HG02759 (cell line): ENCODE results near the gene CHFR.
"Not testable (repeated sequence)": the region's sequence is repeated elsewhere in the genome, so short reads cannot be mapped to it uniquely, and the experiment has no call there.

ENCODE experiments used
- ATAC-seq: cut with Tn5 transposase; IDR thresholded peaks from one replicate; pipeline ENCODE4 v1.9.1; 2021; ENCODE audit warnings: mild to moderate bottlenecking, moderate library complexity; ENCODE audit not compliant: unreplicated experiment

The CHFR gene

DNA sequence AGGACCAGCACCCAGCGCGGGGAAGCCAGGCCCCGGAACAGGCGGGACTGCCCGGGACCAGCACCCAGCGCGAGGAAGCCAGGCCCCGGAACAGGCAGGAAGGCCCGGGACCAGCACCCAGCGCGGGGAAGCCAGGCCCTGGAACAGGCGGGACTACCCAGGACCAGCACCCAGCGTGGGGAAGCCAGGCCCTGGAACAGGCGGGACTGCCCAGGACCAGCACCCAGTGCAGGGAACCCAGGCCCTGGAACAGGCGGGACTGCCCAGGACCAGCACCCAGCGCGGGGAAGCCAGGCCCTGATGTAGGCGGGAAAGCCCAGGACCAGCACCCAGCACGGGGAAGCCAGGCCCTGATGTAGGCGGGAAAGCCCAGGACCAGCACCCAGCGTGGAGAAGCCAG is 12.8 kb downstream of the CHFR start:
- not testable (repeated sequence) for ATAC-seq

GRCh38 chr12:132874175-132874574 is 13.2 kb downstream of the CHFR start:
- no peak for ATAC-seq

DNA sequence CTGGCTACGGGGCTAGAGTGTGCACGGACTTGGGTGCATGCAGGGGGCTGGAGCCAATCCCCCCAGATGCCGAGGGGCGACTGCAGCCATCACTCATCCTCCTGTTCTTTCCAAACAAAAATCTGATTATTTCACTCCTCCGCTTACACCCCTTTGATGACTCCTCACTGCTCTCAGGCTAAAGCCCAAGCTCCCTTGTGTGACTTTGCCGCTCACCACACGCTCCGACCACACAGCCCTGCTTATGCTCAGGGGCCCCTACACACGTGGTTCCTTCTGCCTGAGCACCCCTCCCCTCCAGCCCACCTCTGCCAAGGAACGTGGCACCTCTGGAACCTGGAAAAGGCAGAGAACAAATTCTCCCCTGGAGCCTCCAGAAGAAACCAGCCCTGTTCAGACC is 13.7 kb downstream of the CHFR start:
- no peak for ATAC-seq

DNA sequence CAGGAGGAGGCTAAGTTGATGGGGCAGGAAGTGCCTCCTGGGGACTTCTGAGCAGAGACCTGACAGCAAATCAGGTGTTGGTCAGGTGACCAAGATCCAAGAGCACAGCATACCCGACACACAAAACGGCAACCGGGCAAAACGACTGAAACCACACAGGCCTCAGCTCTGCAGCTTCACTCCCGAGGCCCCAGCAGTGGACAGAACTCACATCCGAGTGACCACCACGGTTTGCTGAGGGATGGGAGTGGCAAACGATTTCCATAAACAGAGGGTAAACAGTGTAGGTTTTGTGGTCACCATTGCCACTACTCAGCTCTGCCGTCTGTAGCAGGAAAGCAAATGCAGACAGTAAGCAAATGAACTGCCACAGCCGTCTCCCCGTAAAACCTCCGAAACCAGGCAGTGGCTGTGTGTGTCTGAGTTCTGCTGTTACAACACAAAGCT is 14.4 kb downstream of the CHFR start:
- ATAC-seq = no peak

DNA sequence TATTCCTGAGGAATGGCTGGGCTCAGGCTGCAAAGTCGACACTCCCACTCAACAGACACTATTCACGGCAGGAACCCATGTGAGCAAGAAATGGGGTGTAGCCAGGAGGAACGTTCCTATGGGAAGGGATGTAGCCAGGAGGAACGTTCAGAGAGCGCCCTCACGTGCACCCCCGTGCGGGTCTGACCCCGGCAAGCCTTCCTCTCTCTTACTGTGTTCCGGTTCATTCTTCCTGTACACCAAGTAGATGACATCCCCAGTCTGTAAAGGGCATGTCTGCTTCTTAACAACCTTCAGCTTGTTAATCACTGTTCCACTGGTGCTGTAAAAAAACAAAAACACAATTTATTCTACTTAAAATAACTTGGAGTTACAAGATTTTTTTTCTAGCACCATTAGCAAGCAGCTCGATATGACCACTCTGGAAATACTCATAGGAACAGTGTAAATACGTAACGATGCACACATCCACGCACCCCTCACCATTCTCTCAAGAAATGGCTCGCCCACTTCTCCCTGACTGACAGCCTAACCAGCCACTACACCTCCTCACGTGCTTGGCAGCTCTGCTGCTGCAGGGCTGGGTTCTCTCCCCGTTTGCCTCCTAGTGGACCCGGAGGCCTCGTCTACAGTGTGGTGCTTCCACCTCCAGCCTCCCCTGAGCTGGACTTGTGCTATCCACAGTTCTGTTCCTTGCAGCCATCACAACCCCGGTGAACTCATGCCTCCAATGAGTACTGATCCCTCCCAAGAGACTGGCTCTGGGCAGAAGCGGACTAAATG is 15.1 kb downstream of the CHFR start:
- ATAC-seq = no peak

GRCh38 chr12:132869551-132869950 is 17.9 kb downstream of the CHFR start:
- ATAC-seq = no peak

GRCh38 chr12:132866251-132866828 is 21.1 kb downstream of the CHFR start:
- ATAC-seq = no peak

DNA sequence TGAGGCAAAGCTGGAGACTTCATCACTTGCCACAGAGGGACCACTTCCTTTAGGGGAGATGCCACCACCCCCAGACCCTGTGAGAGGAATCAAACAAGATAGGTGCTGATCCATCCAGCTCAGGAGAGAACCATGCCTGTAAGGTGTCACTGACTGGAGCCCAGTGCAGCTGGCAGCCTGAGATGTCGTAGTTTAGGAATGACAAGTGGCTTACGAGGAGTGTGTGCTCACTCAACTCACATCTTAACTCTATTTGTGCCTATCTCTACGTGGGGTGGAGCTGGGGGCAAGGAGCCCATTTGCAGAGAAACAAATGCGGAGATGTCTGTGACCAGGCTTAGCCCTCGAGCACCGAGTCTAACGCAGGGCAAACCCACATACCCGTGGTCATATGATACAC is 25.8 kb downstream of the CHFR start:
- ATAC-seq = no peak

DNA sequence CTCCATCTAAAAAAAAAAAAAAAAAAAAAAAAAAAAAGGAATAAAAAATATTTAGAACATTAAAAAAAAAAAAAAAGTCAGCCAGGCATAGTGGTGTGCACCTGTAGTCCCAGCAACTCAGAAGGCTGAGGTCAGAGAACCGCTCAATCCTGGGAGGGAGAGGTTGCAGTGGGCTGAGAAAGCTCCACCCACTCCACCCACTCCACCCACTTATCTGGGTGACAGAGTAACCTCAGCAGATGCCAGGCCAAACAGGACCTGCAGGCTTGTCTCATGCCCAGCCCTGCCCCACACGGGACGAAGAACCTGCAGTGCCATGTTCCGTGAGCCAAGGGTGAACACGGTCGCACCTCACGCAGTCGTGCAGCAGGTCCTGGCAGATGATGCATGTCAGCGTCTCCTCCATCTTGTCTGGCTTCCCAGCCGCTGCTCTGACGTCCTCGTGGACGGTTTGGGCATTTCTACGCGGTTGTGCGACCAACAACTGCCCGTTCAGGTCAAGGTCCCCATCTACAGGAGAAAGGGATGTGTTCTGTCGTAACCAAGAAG is 28.6 kb downstream of the CHFR start:
- ATAC-seq = no peak

DNA sequence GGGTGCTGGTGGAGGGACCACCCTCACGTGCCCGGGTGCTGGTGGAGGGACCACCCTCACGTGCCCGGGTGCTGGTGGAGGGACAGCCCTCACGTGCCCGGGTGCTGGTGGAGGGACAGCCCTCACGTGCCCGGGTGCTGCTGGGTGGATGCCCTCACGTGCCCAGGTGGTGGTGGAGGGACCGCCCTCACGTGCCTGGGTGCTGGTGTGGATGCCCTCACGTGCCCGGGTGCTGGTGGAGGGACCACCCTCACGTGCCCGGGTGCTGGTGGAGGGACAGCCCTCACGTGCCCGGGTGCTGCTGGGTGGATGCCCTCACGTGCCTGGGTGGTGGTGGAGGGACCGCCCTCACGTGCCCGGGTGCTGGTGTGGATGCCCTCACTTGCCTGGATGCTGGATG is 30.4 kb downstream of the CHFR start:
- not testable (repeated sequence) for ATAC-seq

DNA sequence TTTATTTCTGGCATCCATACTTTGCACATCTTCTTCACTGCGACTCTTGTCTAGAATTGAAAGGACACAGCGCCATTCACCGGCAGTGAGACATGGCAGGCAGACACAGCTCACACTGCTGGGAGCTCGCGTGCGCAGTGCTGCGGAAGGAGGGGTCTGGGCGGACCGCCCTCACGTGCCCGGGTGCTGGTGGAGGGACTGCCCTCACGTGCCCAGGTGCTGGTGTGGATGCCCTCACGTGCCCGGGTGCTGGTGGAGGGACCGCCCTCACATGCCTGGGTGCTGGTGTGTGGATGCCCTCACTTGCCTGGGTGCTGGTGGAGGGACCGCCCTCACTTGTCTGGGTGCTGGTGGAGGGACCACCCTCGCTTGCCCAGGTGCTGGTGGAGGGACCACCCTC is 30.8 kb downstream of the CHFR start:
- no peak for ATAC-seq

GRCh38 chr12:132855211-132855610 is 32.2 kb downstream of the CHFR start:
- not testable (repeated sequence) for ATAC-seq

GRCh38 chr12:132853285-132854092 is 33.9 kb downstream of the CHFR start:
- no peak for ATAC-seq

DNA sequence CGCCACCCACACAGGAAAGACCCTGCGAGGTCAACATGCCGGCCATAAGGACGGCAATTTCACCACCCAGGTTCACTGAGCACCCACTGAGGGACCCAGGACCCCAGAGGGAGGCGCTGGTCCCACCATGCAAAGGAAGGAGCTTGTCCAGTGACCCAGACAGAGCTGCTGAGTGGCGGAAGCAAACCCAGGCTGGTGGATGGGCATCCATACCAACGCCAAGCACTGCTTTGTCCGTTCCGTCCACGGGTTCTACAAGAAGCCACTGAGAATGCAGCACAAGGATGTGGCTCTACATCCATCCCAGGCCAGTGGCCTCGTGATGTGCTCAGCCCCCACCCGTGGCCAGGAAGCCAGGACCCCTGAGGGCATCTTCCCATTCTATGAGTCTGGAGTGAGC is 34.9 kb downstream of the CHFR start:
- no peak for ATAC-seq

DNA sequence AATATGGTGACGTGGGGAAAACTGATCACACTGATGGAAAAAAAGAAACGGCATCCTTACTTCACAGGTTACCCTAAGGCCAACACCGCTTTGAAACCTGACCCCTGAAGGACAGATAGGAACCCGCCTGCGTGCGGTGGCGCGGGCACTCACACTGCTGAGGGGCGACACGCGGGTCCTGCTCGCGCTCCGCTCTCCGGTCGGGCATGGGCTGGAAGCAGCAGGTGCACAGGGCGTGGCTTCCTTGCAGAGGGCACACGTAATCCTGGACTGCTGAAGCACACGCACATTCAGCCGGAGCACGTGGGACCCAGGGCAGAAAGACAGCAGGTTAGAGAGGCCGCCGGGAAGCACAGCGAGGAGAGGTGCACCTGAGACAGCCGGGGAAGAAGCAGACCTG is 35.9 kb downstream of the CHFR start:
- no peak for ATAC-seq

- no peak for ATAC-seq
These were observed 37.1 kb downstream of the CHFR start for GRCh38 chr12:132850291-132850690.

DNA sequence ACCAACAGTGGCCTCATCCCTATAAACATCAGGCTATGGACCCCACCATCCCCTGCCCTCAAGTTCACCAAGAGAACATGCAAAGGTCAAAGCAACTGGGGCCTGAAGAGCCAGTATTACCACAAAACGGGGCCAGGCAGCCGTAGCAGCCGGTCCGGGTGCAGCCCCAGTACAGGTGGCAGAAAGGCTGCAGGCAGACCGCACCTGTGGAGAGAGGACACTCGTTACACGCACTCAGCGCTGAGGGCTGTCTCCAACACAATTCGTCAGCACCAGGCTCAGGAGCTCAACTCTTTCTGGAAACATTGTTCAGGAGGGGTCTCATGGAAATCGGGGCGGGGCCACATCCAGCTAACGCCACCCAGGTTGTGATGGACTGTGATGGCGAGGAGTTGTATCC is 38.9 kb downstream of the CHFR start:
- ATAC-seq = no peak

- no peak for ATAC-seq
These were observed 39.7 kb downstream of the CHFR start for GRCh38 chr12:132847363-132848356.

DNA sequence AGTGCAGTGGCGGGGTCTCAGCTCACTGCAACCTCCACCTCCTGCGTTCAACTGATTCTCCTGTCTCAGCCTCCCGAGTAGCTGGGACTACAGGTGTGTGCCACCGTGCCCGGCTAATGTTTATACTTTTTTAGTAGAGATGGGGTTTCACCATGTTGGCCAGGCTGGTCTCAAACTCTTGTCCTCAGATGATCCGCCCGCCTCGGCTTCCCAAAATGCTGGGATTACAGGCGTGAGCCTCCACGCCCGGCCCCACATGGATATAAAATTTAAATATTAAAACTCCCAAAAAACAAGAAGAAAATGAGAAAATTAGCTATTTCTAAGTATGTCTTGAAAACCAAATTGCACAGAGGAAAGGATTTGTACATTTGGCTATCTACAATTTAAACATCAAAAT is 42.7 kb downstream of the CHFR start:
- not testable (repeated sequence) for ATAC-seq

GRCh38 chr12:132842449-132843045 is 44.9 kb downstream of the CHFR start:
- no peak for ATAC-seq
